GM12873 (cell line): ENCODE measurements around the gene CASP12.

Experiments
- CTCF ChIP-seq: IDR thresholded peaks from 2 replicates; pipeline ENCODE4 v1.5.1; 2012; ENCODE audit warnings: low read depth, mild to moderate bottlenecking, moderate library complexity, low read length, control low read depth; ENCODE audit not compliant: insufficient read depth; ENCODE audit errors: missing control alignments

CASP12 gene

GRCh38 chr11:104897891-104898684 is at the start of gene CASP12:
Gene CASP12, minus strand, starts transcription at chr11:104898460.
- TF ChIP-seq CTCF, result no peak

- peak; percentile 56 for TF ChIP-seq CTCF
These were observed 48.6 kb upstream of the CASP12 start for GRCh38 chr11:104946907-104947306.

- TF ChIP-seq CTCF, result no peak
These were observed 45.8 kb upstream of the CASP12 start for GRCh38 chr11:104944076-104944475.

GRCh38 chr11:104943561-104943960 is 45.3 kb upstream of the CASP12 start:
- no peak for TF ChIP-seq CTCF

GRCh38 chr11:104934594-104934993 is 36.3 kb upstream of the CASP12 start:
- TF ChIP-seq CTCF, result no peak

- TF ChIP-seq CTCF, result no peak
These were observed 30.6 kb upstream of the CASP12 start for GRCh38 chr11:104928811-104929210.

- TF ChIP-seq CTCF, result no peak
These were observed 28.7 kb upstream of the CASP12 start for GRCh38 chr11:104926771-104927611.
